ENCODE data around the gene SLC22A23.

Gene SLC22A23

DNA sequence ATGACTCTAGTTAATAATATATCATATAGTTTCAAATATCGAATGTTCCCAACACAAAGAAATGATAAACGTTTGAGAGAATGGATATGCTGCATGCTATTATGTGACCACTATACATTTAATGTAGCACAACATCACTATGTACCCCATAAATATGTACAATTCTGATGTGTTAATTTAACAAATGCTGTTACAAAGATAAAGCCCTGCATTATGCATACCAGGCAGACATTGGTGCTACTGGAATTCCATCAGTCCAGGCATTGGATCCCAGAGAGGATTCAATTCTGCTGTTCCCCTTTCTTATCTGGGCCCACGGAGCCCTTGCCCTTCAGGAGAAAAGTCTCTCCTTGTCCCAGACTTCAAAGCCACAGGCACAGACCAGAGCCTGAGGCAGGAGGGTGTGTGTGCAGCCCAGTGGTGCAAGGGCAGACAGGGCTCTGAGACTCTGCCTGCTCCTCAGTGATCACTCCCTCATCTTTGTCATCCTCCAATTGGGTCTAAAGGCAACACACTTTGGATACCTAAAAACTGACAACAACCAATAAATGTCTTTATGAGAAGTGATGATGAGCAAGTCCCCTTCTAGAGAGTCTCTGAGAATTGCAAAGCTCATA, 152.9 kb downstream of the SLC22A23 start:
- no peak for DNase-seq (ENCODE audit: low read depth, low spot score)

DNA sequence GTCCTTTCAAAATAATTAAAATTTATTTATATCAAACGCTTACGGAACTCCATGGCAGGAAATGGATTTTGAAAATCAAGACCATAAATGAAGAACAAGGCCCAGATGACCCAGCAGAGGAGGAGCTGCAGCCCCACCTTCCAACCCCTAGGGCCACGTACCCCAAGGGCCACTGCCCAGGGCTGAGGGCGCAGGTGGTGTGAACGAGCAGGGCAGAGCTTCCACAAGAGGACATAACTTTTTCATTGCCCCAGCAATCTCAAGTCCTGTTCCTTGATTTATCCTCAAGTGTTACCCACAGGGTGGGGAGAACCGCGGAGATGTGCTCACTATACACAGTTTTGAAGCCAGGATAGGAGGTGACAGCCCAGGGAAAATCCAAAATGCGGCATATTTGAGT, 155.3 kb downstream of the SLC22A23 start:
- DNase-seq (ENCODE audit: low read depth, low spot score), result no peak

- DNase-seq (ENCODE audit: low read depth, low spot score), result no peak
Measured at GRCh38 chr6:3299221-3299620, 157.6 kb downstream of the SLC22A23 start.

- no peak for DNase-seq (ENCODE audit: low read depth, low spot score)
Measured at GRCh38 chr6:3297909-3298308, 158.9 kb downstream of the SLC22A23 start.

DNA sequence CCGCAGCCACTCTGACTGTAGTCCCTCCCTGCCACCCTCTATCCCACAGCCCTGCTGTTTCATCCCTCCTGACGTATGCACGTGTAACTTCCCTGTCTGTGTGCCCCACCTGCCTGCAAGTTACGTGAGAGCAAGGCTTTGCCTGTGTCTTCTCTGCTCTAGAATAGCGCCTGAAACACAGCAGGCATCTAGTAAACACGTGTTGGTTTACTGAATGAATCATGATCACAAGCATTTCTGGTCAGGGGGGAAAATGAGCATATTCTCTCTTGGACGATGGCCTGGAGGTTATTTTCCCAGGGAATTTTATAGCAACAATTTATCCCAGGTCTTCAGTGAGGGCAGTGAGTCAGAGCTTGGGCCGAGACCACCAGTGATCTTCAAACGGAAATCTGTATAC, 159.8 kb downstream of the SLC22A23 start:
- no peak for DNase-seq (ENCODE audit: low read depth, low spot score)

DNA sequence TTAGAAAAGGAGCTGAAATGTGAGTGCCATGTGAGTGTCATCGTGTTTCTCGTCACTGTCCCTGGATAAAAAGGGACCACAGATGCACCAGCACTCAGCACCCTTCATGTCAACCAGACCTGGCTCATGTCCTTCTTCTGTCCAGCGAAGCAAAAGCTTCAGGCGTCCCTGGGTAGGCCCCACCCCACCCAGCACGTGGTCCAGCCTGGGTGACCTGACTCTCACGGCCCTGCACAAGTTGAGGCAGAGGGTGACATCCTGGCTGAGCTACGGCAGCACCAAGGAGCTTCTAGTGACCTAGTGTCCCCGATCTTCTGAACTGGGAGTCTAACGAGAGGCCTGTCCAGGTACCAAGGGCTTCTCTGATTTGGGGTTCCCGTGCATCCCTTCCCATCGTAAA, 160.3 kb downstream of the SLC22A23 start:
- no peak for DNase-seq (ENCODE audit: low read depth, low spot score)

DNA sequence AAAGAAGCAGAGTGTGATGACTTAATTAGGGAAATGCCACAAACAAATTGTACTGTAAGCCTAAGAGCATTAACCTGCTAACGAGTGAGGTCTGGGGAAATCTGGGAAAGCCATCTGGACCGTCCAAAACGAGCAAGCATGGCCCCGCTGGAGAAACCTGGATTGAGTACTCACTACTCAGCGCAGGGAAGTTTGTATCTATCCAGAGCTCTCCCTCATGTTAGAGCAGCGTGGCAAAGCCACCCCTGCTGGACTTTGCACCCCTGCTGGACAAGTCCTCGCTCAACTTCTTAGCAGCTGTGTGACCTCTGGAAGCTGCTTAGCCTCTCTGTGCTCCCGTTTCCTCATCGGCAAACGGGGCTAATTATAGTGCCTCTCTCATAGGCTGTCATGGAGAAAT, 160.8 kb downstream of the SLC22A23 start:
- no peak for DNase-seq (ENCODE audit: low read depth, low spot score)

DNA sequence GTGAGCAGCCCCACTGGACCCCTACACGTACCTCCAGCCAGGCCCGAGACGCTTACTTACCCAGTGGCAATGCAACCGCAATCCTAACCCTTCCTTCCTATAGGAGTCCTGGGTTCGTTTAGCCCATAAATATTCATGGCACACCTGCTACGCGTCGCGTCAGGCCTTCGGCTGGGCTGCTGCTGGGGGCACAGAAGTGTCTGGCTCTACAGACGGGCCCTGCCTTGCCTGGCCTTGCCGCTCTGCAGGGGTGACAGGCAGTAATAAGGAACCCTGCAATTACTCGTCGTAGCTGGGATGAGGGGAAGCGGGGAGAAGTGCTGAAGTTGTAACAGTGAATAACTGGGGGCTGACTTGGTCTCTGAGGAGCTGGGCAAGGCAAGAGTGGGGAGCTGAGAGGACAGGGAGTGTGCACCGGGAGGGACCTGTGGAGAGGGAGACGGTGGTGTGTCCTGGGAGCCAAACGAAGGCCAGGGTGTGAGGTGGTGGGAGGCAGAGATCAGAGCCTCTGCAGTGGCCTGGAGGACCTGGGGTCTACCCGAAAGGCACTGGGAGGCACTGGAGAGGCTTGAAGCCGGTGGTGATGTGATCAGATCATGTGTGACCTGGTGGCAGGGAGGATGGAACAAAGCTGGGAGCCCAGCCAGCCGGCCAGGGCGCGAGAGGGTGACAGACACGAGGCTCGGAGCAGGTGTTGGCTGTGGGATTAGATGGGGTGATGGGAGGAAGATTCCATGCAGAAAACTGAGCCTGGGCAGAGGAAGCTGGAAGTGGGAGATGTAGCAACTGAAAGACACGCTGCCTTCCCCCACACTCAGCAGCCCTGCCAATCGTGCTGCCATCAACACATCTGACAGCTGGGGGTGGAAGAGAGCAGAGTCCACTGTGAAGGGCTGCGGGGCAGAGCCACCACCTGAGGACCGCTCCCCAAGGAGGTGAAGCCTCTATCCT, 161.7 kb downstream of the SLC22A23 start:
- DNase-seq (ENCODE audit: low read depth, low spot score), result no peak

DNA sequence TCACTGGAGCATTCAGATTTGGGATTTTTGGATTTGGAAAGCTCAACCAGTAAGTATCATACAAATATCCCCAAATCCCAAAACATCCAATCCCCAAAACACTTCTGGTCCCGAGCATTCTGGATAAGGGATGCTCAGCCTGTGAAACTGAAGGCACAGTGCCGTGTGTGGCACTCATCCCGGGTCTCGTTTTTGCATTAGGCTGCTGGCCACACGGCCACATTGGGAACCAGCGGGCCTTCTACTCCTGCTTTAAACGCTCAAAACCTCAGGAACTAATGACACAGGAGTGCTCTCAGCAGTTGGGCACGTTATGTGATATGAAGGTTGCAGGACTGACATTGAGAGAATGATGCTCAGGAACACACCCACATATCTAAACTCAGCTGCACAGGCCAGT, 162.5 kb downstream of the SLC22A23 start:
- no peak for DNase-seq (ENCODE audit: low read depth, low spot score)

- DNase-seq (ENCODE audit: low read depth, low spot score), result no peak
Measured at GRCh38 chr6:3293271-3294155, 163.3 kb downstream of the SLC22A23 start.

GRCh38 chr6:3292431-3293197, 164.2 kb downstream of the SLC22A23 start:
- no peak for DNase-seq (ENCODE audit: low read depth, low spot score)

DNA sequence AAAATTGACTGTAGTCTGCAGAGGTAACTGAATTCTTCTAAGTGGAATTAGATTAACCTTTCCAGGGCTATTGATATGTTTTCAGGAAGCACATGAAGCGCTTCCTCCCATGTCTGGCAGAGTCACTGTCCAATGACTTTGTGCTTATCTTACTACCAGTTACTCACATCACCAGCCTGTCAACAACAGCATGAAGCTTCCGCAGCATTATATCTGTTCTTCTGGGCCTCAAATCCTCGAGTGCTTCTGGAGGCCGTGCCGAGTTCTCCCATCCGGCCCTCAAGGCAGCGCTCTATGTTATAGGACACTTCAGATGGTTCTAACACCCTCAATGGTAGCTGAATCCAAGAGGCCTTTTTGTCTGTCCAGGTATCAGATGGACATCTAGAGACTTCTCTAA, 164.9 kb downstream of the SLC22A23 start:
- DNase-seq (ENCODE audit: low read depth, low spot score), result no peak

- DNase-seq (ENCODE audit: low read depth, low spot score), result no peak
Measured at GRCh38 chr6:3291346-3291745, 165.5 kb downstream of the SLC22A23 start.

DNA sequence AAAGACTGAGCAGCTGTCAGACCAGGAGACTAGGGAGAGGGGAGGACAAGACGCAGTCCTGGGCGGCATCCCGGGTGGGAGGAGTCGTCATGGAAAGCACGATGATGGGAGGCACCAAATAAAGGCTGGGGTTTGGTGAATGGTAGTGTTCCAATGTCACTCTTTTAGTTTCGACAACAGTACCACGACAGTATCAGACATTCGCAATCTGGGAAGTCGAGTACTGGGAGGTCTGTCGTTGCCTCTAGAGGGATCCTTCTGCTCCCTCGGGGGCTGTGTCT, 166.0 kb downstream of the SLC22A23 start:
- no peak for DNase-seq (ENCODE audit: low read depth, low spot score)

DNA sequence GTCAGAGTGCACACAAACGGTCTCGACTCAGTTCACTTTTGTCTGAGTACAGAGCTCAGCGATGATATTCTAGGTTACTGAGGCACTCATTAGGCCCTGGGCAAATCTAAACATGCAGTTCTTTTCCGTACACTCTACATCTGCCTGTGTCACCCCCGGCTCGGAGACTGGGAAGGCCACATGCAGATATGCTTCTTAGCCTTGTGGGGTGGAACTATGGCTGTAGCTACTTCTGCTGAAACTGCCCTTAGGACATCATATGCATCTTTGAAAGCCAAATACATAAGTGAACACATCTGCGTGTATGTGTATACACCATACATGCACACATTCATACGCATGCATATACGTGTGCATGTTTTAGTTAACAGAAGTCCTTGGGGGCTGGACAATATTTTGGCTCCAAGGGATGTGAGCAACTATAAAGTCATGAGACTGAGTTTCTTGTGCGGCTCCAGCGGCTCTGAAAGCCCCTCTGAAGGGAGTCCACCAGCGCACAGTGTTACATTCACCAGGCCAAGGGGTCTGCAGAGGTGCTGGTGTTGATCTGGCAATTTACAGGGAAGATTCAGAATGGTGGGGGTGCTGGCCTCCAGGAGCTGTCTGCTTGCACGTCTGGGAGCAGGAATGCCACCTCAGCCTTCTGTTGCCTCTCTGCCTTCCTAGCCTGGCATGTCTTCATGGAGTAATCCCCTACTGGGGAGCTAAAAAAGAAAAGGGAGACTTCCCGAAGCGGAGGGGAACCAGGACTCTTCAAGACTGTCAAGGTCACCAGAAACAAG, 166.5 kb downstream of the SLC22A23 start:
- DNase-seq (ENCODE audit: low read depth, low spot score), result no peak

GRCh38 chr6:3289664-3290055, 167.2 kb downstream of the SLC22A23 start:
- no peak for DNase-seq (ENCODE audit: low read depth, low spot score)

DNA sequence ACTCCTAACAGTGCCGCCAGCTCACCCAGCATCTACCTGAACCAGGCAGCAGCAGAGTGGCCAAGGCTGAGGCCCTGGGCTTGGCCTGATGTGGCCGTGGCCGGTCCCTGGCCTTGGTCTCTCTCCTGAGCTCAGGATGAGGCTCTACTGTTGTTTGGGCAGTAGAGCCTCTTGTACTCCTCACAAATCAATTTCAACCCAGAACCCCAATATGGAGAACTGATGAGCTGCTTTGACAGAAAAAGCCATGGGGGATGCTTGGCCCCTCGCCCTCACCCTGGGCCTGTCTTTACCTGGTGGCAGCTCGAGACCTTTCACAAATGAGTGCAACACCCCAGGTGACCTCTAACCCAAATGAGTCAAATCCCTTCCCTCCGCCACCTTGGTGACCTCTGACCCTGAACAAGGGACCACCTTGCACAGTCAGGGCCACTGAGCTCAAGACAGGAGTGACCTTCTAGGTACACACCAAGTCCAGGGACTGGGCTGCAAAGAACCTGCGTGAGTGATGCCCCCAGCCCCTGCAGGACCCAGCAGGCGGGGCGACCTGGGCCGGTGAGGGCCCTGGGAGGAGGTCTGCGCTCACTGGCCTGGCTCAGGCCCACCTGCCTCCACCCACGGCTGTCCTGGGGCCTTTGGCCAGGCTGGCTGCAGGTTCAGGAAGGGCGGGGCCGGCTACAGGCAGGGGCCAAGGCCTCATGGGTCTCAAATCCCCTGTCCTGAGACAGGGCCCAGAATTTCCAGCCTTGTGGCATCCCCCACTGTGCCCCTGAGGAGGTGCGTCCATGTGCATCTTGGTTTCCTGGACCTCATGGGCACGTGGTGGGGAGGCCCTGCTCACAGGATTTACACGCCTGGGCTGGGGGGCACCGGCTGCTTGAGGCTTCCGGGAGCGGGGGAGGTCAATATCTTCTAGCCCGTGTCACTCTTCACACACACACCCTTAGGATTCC, 167.9 kb downstream of the SLC22A23 start:
- no peak for DNase-seq (ENCODE audit: low read depth, low spot score)

DNA sequence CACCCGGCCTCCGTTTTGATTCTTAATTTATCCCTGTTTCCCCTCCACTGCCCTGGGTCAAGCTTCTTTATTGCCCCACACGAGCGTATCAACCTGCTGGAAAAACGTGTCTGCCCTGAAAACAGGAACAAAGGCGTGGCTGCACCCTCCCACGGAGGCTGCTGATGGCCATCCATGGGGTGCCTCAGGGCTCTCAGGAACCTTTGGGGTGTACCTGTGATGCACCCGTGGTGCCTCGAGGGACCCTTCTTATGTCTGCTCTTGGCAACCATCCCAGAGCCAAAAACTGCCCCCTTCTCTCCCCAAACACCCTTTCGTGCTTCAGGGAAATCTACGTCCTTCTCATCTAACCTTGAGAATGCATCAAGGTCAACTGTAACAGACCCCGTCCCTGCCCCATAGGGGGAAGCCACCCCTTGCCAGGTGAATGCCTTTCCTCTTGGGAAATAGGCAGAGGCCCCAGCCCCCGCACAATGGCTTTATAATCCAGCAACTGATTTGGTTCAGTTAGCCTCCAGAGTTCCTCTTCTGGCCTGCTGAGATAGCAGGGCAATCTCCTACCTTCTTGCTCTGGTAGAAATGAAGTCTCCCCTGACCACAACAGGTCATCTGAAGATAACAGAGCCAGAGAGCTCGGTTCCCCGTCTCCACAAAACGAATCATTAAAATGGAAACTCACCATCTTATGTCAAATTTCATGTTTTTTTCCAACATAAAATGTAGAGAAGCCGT, 168.7 kb downstream of the SLC22A23 start:
- DNase-seq (ENCODE audit: low read depth, low spot score), result no peak

DNA sequence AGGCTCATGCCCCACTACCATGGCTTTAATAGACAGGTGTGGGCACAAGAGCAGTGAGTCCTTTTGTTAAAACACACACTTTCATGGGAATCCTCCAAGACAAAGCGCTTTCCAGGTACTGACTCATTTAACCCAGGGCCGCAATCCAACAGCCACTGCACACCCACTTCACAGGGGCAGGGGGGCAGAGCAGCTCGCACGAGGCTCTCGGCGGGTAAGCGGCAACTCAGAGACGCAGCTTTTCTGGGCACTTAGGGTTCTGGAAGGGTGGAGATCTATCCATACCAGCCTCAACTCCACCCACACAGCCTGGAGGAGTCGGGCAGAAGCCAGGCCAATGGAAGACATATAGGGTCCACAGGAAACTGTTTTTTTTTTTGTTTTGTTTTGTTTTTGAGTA, 169.5 kb downstream of the SLC22A23 start:
- DNase-seq (ENCODE audit: low read depth, low spot score), result no peak

All from activated naive CD8-positive, alpha-beta T cell treated with anti-CD3 and anti-CD28 coated beads, Interleukin-2, amount 50 U/mL, for 16 hours (primary cell).